ENCODE results near the gene CENPX.
"Not testable (repeated sequence)": the region's sequence is repeated elsewhere in the genome, so short reads cannot be mapped to it uniquely, and the experiment has no call there.

The CENPX gene

DNA sequence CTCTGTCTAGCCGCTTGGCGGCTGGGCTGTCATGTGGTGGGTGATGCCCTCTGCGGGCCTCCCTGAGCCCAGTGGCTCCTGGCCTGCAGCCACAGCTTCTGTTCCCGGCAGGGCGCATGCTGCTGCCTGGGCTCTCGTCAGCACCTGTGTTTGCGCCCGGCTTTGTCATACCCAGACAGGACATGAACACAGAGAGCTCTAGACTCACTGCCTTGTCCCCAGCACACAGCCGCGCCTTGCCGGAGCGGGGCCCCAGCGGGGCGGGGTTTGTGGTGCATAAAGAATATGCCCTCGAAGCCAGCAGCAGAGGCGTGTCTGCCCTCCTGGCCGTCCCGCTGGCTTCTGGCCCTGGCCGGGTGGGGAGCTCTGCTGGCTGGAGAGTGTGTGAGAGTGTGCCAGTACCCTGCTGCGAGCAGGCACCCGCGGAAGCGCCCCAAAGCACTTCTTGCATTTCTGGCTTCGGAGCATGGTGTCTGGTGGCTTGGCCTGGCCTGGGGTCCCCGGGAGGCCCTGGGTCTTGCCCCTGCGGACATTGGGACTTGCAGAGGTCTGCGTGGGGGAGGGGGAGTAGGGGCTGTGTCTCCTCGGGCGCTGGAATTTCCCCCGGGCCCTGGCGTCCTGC lies 30.9 kb downstream of the CENPX start:
- no peaks in the 10 kb centered on the region for H3K27me3 Mint-ChIP-seq
- no peak overlapping the region for H3K27ac Mint-ChIP-seq
- DNase-seq (ENCODE audit: low spot score in 2 of 2) (no peak), ATAC-seq (ENCODE audit: low read depth) (no peak)
- H3K4me3 Mint-ChIP-seq = no peak overlapping the region
- H3K4me1 Mint-ChIP-seq = peaks cover 4% of the 10 kb centered on the region
- peaks cover 10% of the 10 kb centered on the region for H3K36me3 Mint-ChIP-seq
- no peaks in the 10 kb centered on the region for H3K9me3 Mint-ChIP-seq

DNA sequence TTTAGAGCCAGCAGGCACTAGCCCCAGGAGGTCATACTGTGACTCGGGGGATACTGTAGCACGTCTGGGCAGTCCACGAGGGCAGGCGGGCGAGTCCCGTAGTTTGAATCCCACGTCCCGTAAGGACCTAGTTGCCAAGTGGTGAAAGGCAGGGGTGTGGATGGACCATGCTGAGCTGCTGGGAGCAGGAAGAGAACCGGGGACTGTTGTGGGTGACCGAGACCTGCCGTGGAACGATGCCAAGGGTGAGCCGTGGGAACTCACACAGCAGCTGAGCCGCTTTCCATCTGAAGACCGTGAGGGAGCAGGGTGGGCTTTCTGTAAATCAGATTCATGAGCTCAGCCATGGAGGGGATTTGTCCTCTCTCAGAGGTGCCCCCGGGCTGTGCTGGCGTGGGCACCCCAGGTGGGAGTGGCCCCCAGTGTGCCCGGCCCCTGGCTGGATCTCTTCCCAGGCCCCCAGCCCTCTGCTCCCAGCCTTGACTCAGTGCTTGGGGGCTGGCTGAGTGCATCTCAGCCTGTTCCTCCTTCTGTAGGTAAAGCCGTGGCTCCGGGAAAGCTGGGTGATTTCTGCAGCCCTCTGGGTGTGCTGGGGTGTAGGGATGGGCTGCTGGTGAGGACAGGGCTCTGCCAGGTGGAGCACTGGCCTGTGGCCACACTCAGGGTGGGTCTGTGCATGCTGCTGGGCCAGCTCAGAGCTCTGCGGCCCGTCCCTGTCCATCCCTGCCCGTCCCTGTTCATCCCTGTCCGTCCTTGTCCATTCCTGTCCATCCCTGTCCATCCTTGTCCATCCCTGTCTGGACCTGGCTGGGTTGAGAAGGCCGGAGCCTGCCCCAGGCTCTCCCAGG lies 31.6 kb downstream of the CENPX start:
- H3K4me1 Mint-ChIP-seq = peaks cover 4% of the 10 kb centered on the region
- no peak overlapping the region for H3K27ac Mint-ChIP-seq
- H3K27me3 Mint-ChIP-seq = no peaks in the 10 kb centered on the region
- DNase-seq (ENCODE audit: low spot score in 2 of 2) (no peak), ATAC-seq (ENCODE audit: low read depth) (no peak)
- peaks cover 12% of the 10 kb centered on the region for H3K36me3 Mint-ChIP-seq
- no peaks in the 10 kb centered on the region for H3K9me3 Mint-ChIP-seq
- H3K4me3 Mint-ChIP-seq = no peak overlapping the region

DNA sequence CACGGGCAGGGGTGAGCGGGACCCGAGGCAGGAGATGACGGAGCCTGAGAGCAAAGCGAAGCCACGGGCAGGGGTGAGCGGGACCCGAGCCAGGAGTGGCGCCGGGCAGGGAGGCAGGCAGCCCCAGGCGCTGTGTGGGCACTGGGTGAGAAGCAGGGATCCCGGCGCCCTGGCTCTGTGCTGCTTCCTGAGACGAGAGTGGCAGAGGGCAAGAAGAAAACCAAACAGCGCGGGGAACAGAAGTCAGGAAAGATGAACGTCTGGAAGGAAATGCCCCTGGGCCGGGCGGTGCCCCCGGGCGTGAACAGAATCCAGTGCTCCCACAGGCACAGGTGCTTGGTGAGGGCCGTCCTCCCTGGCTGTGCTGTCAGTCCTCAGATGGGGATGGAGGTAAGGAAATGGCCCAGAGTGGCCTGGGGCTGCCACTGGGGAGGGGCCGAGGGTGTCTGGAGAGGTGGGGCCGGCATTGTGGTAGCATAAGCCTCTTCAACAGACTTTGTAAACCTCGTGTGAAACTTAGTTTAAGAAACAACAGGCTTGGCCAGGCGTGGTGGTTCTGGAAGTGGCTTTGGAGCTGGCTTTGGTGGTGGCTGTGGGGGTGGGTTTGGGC lies 35.4 kb downstream of the CENPX start:
- Mint-ChIP-seq H3K36me3 (peaks cover 19% of the 10 kb centered on the region), H3K9me3 (no peaks in the 10 kb centered on the region), H3K4me3 (no peak overlapping the region), H3K4me1 (peaks cover 9% of the 10 kb centered on the region), H3K27ac (no peak overlapping the region), H3K27me3 (no peaks in the 10 kb centered on the region)
- no peak for DNase-seq (ENCODE audit: low spot score in 2 of 2)
- ATAC-seq (ENCODE audit: low read depth) = no peak

DNA sequence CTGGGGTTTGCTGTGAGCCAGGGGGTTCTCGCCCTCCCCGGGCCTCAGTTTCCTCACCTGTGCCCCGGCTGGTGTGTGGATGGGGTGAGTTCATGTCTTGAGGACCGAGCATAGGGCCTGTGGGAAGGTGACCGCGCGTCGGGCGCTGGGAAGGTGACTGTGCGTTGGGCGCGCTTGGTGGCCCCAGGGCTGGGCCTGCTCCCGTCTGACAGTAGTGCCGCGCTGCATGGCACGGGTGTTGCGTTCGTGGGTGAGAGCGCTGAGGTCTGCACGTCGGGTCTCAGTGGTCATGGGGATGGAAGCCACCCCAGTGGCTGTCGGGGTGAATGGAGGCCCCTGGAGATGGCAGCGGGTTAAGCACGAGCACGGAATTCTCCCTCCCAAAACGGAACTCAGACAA lies 36.1 kb downstream of the CENPX start:
- ATAC-seq (ENCODE audit: low read depth) (no peak), DNase-seq (ENCODE audit: low spot score in 2 of 2) (no peak)
- H3K27me3 Mint-ChIP-seq = no peaks in the 10 kb centered on the region
- peaks cover 9% of the 10 kb centered on the region for H3K4me1 Mint-ChIP-seq
- peaks cover 19% of the 10 kb centered on the region for H3K36me3 Mint-ChIP-seq
- H3K27ac Mint-ChIP-seq = peak overlapping the region; percentile 16
- H3K4me3 Mint-ChIP-seq = no peak overlapping the region
- H3K9me3 Mint-ChIP-seq = no peaks in the 10 kb centered on the region

DNA sequence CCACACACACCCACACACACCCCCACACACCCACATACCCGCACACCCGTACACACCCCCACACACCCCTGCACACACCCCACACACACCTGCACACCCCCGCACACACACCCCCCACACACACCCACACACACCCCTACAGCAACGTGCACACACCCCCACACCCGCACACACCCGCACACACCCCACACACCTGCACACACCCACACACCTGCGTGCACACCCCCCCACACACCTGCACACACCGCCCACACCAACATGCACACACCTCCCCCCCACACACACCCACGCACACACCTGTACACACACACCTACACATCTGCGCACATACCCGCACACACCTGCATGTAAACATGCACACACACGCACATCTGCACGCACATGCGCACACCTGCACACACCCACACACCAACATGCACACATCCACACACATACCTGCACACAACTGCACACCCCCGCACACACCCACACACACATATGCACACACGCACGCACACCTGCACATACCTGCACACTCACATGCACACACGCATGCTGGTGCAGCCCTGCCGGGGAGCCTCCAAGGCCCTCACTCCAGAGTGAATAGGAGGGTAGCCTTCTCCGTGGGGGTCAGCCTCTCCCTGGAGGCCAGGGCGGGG lies 37.8 kb downstream of the CENPX start:
- H3K9me3 Mint-ChIP-seq = no peaks in the 10 kb centered on the region
- H3K27me3 Mint-ChIP-seq = no peaks in the 10 kb centered on the region
- ATAC-seq (ENCODE audit: low read depth) (no peak), DNase-seq (ENCODE audit: low spot score in 2 of 2) (no peak)
- H3K36me3 Mint-ChIP-seq = peaks cover 15% of the 10 kb centered on the region
- no peak overlapping the region for H3K27ac Mint-ChIP-seq
- H3K4me1 Mint-ChIP-seq = peaks cover 10% of the 10 kb centered on the region
- no peak overlapping the region for H3K4me3 Mint-ChIP-seq

DNA sequence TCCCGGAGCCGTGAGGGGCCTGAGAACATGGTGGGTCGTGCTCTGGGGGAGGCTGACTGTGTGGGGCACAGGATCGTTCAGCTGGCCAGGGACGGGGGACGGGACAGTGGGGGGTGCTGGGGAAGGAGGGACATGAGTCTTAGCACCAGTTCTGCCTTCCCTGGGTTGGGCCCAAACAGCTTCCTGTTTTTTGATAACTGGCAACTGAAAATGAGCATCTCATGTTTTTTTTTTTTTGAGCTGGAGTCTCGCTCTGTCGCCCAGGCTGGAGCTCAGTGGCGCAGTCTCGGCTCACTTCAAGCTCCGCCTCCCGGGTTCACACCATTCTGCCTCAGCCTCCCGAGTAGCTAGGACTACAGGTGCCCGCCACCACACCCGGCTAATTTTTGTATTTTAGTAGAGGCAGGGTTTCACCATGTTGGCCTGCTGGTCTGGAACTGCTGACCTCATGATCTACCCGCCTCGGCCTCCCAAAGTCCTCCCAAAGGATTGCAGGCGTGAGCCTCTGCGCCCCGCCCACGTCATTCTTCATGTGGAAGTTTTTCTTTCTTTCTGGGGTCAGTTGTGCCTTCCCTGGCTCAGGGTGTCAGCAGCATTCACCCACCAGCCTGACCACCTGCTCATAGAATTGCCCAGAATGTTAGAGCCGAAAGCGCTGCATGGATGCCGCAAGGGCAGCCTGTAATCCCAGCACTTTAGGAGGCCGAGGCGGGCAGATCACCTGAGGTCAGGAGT lies 38.9 kb downstream of the CENPX start:
- H3K27me3 Mint-ChIP-seq = no peaks in the 10 kb centered on the region
- H3K36me3 Mint-ChIP-seq = peaks cover 15% of the 10 kb centered on the region
- no peak overlapping the region for H3K27ac Mint-ChIP-seq
- no peaks in the 10 kb centered on the region for H3K9me3 Mint-ChIP-seq
- DNase-seq (ENCODE audit: low spot score in 2 of 2) (no peak), ATAC-seq (ENCODE audit: low read depth) (peak; percentile 53)
- no peak overlapping the region for H3K4me3 Mint-ChIP-seq
- peaks cover 10% of the 10 kb centered on the region for H3K4me1 Mint-ChIP-seq

DNA sequence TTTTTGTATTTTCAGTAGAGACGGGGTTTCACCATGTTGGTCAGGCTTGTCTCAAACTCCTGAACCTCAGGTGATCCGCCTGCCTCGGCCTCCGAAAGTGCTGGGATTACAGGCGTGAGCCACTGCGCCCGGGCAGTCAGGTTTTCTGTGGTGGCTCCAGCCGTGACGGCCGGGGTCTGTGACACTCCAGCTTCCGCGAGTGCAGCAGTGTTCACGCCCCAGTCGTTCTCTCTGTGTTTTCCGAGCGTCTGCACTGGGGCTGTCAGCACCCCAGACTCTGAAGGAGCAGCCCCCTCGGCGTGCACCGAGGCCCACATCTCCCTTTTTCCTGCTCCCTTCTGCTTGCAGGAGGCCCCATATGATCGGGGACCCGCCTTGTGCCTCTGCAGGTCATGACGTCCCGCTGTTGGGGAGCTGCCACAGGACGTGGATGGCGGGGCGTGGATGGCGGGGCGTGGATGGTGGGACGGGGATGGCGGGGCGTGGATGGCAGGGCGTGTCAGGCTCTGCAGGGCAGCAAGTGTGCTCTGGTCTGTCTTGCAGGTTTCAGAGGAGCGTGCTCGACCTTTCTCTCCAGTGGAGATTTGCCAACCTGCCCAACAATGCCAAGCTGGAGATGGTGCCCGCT lies 39.6 kb downstream of the CENPX start:
- DNase-seq (ENCODE audit: low spot score in 2 of 2) (no peak), ATAC-seq (ENCODE audit: low read depth) (no peak)
- no peaks in the 10 kb centered on the region for H3K27me3 Mint-ChIP-seq
- no peak overlapping the region for H3K4me3 Mint-ChIP-seq
- no peak overlapping the region for H3K27ac Mint-ChIP-seq
- peaks cover 15% of the 10 kb centered on the region for H3K36me3 Mint-ChIP-seq
- H3K4me1 Mint-ChIP-seq = peaks cover 15% of the 10 kb centered on the region
- H3K9me3 Mint-ChIP-seq = no peaks in the 10 kb centered on the region

DNA sequence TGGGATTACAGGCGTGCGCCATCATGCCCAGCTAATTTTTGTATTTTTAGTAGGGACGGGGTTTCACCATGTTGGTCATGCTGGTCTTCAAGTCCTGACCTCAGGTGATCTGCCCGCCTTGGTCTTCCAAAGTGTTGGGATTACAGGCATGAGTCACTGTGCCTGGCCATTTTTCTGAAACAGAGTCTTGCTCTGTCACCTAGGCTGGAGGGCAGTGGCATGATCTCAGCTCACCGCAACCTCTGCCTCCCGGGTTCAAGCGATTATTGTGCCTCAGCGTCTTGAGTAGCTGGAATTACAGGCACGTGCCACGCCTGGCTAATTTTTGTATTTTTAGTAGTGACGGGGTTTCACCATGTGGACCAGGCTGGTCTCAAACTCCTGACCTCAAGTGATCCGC lies 41.2 kb downstream of the CENPX start:
- H3K27me3 Mint-ChIP-seq; DNase-seq (ENCODE audit: low spot score in 2 of 2); H3K36me3 Mint-ChIP-seq; H3K27ac Mint-ChIP-seq; H3K9me3 Mint-ChIP-seq; H3K4me3 Mint-ChIP-seq; ATAC-seq (ENCODE audit: low read depth): not testable (repeated sequence)
- H3K4me1 Mint-ChIP-seq = peaks cover 19% of the 10 kb centered on the region

DNA sequence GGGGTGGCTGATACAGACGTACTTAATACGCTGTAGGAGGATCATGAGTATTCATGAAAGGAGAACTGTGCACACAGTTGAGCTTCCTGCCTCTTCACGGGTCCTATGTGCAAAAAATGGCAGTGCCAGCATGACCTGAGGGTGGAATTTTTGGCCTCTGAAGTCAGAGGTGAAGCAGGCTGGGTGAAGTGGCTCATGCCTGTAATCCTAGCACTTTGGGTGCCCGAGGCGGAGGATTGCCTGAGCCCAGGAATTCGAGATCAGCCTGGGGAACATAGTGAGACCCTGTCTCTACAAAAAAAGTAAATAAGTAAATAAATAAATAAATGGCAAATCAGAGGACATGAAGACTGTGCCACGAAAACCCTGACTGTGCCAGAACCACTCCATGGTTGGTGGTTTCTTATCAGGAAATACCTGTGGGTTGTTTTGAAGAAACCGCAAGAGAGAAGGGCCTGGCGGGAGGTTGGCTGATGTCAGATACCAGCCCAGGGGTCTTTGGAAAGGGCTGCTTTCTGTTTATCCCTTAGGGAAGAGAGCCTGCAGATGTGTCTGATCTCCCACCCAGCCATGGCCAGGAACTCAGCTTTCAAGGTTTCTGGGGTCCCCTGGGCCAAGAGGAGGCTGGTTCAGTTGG lies 41.9 kb downstream of the CENPX start:
- Mint-ChIP-seq H3K27ac (no peak overlapping the region), H3K27me3 (no peaks in the 10 kb centered on the region), H3K9me3 (no peaks in the 10 kb centered on the region), H3K4me3 (no peak overlapping the region), H3K4me1 (peaks cover 23% of the 10 kb centered on the region), H3K36me3 (peaks cover 9% of the 10 kb centered on the region)
- ATAC-seq (ENCODE audit: low read depth) = no peak
- no peak for DNase-seq (ENCODE audit: low spot score in 2 of 2)

DNA sequence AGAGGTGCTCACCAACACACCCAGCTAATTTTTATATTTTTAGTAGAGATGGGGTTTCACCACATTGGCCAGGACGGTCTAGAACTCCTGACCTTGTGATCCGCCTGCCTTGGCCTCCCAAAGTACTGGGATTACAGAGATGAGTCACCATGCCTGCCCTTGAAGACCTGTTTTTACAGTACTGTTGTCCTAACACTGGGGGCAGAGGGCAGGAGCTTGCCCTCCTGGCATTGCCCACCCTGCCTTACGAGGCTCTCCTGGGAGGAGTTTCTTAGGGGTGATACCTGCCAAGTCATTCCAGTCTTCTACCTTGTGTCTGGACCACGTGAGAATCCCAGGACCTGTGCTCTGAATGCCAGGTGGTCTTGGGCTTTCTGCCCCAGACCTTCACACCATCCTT lies 42.6 kb downstream of the CENPX start:
- no peaks in the 10 kb centered on the region for H3K9me3 Mint-ChIP-seq
- no peaks in the 10 kb centered on the region for H3K27me3 Mint-ChIP-seq
- no peak for DNase-seq (ENCODE audit: low spot score in 2 of 2)
- H3K4me3 Mint-ChIP-seq = peak overlapping the region; percentile 27
- ATAC-seq (ENCODE audit: low read depth) = no peak
- peaks cover 7% of the 10 kb centered on the region for H3K36me3 Mint-ChIP-seq
- no peak overlapping the region for H3K27ac Mint-ChIP-seq
- peaks cover 22% of the 10 kb centered on the region for H3K4me1 Mint-ChIP-seq

DNA sequence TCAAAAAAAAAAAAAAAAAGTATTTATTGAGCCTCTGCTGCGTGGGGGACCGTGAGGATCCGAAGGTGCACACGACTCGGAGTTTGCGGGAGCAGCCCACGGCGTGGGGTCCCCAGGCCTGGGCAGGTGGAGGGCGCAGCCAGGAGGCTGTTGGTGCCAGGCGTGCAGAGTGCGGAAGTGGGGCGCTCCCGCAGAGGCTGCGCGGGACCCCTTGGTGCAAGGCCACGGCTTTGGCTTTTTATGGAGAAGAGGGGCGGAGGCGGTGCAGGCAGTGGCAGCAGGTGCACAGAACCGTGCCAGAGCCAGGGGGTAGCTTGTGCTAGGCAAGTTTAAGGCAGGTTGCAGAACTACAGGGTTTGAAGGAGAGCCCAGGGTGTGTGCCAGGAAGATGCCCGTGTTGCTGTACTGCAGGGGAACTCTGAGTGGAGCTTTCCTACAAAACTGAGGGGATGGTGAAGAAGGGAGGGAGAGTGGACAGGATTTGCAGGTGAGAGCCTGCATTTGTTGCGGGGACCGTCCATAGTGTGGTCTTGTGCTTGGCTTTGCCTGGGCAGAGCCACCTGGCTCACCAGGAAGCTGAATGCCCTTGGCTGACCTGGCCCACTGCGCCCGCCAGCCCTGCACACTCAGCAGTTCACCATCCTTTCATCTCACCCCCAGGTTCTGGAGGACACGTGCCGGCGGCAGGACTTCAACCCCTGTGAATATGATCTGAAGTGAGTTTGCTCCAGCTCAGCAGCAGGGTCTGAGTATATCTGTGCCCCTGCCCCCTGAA lies 44.0 kb downstream of the CENPX start:
- DNase-seq (ENCODE audit: low spot score in 2 of 2) = no peak
- Mint-ChIP-seq H3K4me1 (peaks cover 22% of the 10 kb centered on the region), H3K27ac (no peak overlapping the region), H3K27me3 (peaks cover 2% of the 10 kb centered on the region), H3K36me3 (peaks cover 5% of the 10 kb centered on the region), H3K9me3 (no peaks in the 10 kb centered on the region), H3K4me3 (peak overlapping the region; percentile 62)
- ATAC-seq (ENCODE audit: low read depth) = no peak

DNA sequence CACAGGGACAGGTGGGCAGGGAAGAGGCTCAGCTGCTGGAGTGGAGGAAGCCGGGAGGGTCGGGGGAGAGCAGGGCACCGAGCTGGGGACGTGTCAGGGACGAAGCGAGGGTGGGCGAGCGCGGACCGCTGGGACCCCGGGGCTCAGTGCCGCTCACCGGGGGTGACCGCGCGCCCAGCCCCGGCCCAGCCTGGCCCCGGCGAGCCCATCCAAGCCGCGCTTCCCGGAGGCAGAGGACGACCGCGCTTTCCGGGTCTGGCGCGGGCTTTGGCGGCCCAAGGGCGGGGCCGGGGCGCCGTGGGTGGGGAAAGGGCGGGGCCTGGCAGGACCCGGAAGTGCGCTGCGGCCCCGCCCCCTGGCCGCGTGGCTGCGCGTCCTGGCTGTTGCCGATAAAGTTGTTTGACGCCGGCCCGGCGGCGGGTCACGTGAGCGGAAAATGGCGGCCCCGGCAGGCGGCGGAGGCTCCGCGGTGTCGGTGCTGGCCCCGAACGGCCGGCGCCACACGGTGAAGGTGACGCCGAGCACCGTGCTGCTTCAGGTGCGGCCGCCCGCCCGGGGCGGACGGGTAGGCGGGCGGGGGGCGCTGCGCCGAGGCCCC lies 45.4 kb downstream of the CENPX start, which contains the start of gene ASPSCR1:
Gene ASPSCR1, plus strand, starts transcription at position 419 of the 598 bp plus-strand sequence. Its CDS starts 18 bp downstream, at position 437.
- Mint-ChIP-seq H3K27ac (peak within 1 kb of the TSS; percentile 96), H3K36me3 (peaks cover under 1% of the 10 kb centered on the region), H3K27me3 (peaks cover 2% of the 10 kb centered on the region), H3K4me1 (peaks cover 20% of the 10 kb centered on the region), H3K4me3 (peak within 1 kb of the TSS; percentile 100), H3K9me3 (no peaks in the 10 kb centered on the region)
- ATAC-seq (ENCODE audit: low read depth) (peak; percentile 91), DNase-seq (ENCODE audit: low spot score in 2 of 2) (peak; percentile 91 to 94)
